Ramos (cell line): ENCODE measurements around the gene NUDT6.

Experiments
- in situ Hi-C: fragments of 300-500 bp; cut with MboI; formaldehyde crosslinking; loops from one replicate; pipeline ENCODE4 v1.14.3; 2022; ENCODE audit warnings: low sequenced_read_pairs; ENCODE audit not compliant: unreplicated experiment

The NUDT6 gene

GRCh38 chr4:122842984-122843531 is 79.3 kb downstream of the NUDT6 start:
- in situ Hi-C loops = no loop called here
